Endothelial cell of umbilical vein (primary cell): ENCODE data around the gene GPR75. TPM values are rescaled to one million over a fixed set of nuclear protein-coding genes. Genes with fewer than 3 reads are reported as not detected.

Experiments used
- BruUV-seq: library from RNA; stranded (reverse); fragments of 400-500 nt; replicated peaks from 2 replicates; lab custom pipeline; 2021; lab: Mats Ljungman, UMichigan
- CTCF ChIA-PET: fragments of 300-600, 350-600 bp; sonication (Branson Sonifier 250); formaldehyde crosslinking; loops from one replicate; lab custom pipeline; 2021; ENCODE audit warnings: antibody characterized with exemption, inconsistent platforms; lab: Charles Lee
- POLR2A ChIA-PET: fragments of 300-600, 350-600 bp; sonication (Branson Sonifier 250); formaldehyde crosslinking; loops from one replicate; lab custom pipeline; 2021; ENCODE audit warnings: antibody characterized with exemption, inconsistent platforms; lab: Charles Lee
- DNase-seq: peaks from one replicate; pipeline ENCODE4 v3.0.0-alpha.2; 2011; ENCODE audit warnings: low read depth, low spot score
- FAIRE-seq: peaks from 2 replicates; lab custom pipeline; 2011; peaks lifted over from hg19 to GRCh38; lab: Jason Lieb, UNC
- H2AFZ ChIP-seq: 2 replicates; pipeline ENCODE4 v1.6.0; 2012; ENCODE audit warnings: low read depth, low read length, control low read depth, inconsistent platforms
- H3K27ac ChIP-seq: 2 replicates; pipeline ENCODE4 v1.5.1; 2011; ENCODE audit warnings: low read depth, mild to moderate bottlenecking, control low read depth, low read length, moderate library complexity; ENCODE audit not compliant: insufficient read depth
- H3K27me3 ChIP-seq, 2 experiments: 2 replicates each; pipeline versions ENCODE4 v1.6.0 to v1.6.1; 2011; ENCODE audit warnings: low read length in 2 of 2, mixed read lengths in 1 of 2; ENCODE audit not compliant: control insufficient read depth in 2 of 2, insufficient read depth in 2 of 2
- H3K36me3 ChIP-seq, 2 experiments: 2 replicates in 1 of 2; 3 replicates in 1 of 2; pipeline ENCODE4 v1.5.1; 2011; ENCODE audit warnings: low read length in 2 of 2, mild to moderate bottlenecking in 1 of 2, moderate library complexity in 1 of 2; ENCODE audit not compliant: control insufficient read depth in 2 of 2, insufficient read depth in 2 of 2; ENCODE audit errors: extremely low read depth in 1 of 2
- H3K4me1 ChIP-seq: 3 replicates; pipeline ENCODE4 v1.5.1; 2011; ENCODE audit warnings: mild to moderate bottlenecking, low read length; ENCODE audit not compliant: control insufficient read depth, insufficient read depth; ENCODE audit errors: extremely low read depth
- H3K4me2 ChIP-seq: 2 replicates; pipeline ENCODE4 v1.6.1; 2011; ENCODE audit warnings: low read length, control low read depth, mixed read lengths; ENCODE audit not compliant: insufficient read depth
- H3K4me3 ChIP-seq, 3 experiments: fragments of 200-600 bp in 1 of 3; sonication (generic), shearing (Covaris generic) in 1 of 3; replicated peaks in 1 of 3; 2 replicates each; pipeline ENCODE4 v1.5.1; 2011 to 2016; ENCODE audit warnings: control low read depth in 3 of 3, low read length in 3 of 3, mild to moderate bottlenecking in 2 of 3, inconsistent platforms in 1 of 3, low read depth in 1 of 3, moderate library complexity in 1 of 3; ENCODE audit not compliant: insufficient read depth in 1 of 3
- H3K79me2 ChIP-seq: 2 replicates; pipeline ENCODE4 v1.6.0; 2012; ENCODE audit warnings: low read length, inconsistent platforms; ENCODE audit not compliant: control insufficient read depth, insufficient read depth
- H3K9ac ChIP-seq: replicated peaks from 2 replicates; pipeline ENCODE3; 2011; ENCODE audit warnings: low read length, control low read depth; ENCODE audit not compliant: insufficient read depth; ENCODE audit errors: extremely low read depth
- H3K9me1 ChIP-seq: replicated peaks from 3 replicates; pipeline ENCODE4 v1.6.0; 2011; ENCODE audit warnings: mild to moderate bottlenecking, low read length; ENCODE audit not compliant: control insufficient read depth, insufficient read depth; ENCODE audit errors: extremely low read depth
- H3K9me3 ChIP-seq: replicated peaks from 2 replicates; pipeline ENCODE4 v1.5.1; 2012; ENCODE audit warnings: low read length, inconsistent platforms; ENCODE audit not compliant: control insufficient read depth, insufficient read depth
- H4K20me1 ChIP-seq: replicated peaks from 2 replicates; pipeline ENCODE3; 2011; ENCODE audit warnings: mild to moderate bottlenecking, low read length; ENCODE audit not compliant: control insufficient read depth, insufficient read depth; ENCODE audit errors: extremely low read depth
- CTCF ChIP-seq, 2 donors: IDR thresholded peaks; 1 replicate in 1 of 2; 2 replicates in 1 of 2; pipeline ENCODE4 v1.5.1; 2011; ENCODE audit warnings: low read length in 2 of 2, mild to moderate bottlenecking in 2 of 2, moderate library complexity in 2 of 2, control low read depth in 1 of 2, inconsistent platforms in 1 of 2, low read depth in 1 of 2; ENCODE audit not compliant: insufficient read depth in 1 of 2; ENCODE audit errors: extremely low read depth in 1 of 2
- EZH2 ChIP-seq: IDR thresholded peaks from 2 replicates; pipeline ENCODE4 v1.6.1; 2012; ENCODE audit warnings: borderline replicate concordance, low read depth, mild to moderate bottlenecking, moderate library complexity, low read length, inconsistent platforms; ENCODE audit not compliant: severe bottlenecking
- FOS ChIP-seq: IDR thresholded peaks from 2 replicates; pipeline ENCODE4 v1.6.1; 2011; ENCODE audit warnings: mild to moderate bottlenecking, low read length, moderate library complexity, borderline replicate concordance; ENCODE audit not compliant: insufficient read depth
- GATA2 ChIP-seq: IDR thresholded peaks from 2 replicates; pipeline ENCODE4 v1.7.0; 2011; ENCODE audit warnings: low read depth, mild to moderate bottlenecking, moderate library complexity, mixed read lengths, low read length; ENCODE audit not compliant: insufficient read length, insufficient read depth
- JUN ChIP-seq: IDR thresholded peaks from 2 replicates; pipeline ENCODE4 v1.6.1; 2011; ENCODE audit warnings: borderline replicate concordance, low read depth; ENCODE audit not compliant: insufficient read length, insufficient read depth
- MAX ChIP-seq: IDR thresholded peaks from 2 replicates; pipeline ENCODE4 v1.6.1; 2011; ENCODE audit not compliant: insufficient read depth, insufficient read length
- MYC ChIP-seq: IDR thresholded peaks from one replicate; pipeline ENCODE4 v1.6.1; 2011; ENCODE audit warnings: mild to moderate bottlenecking, low read depth, low read length
- POLR2A ChIP-seq: IDR thresholded peaks from 2 replicates; pipeline ENCODE4 v1.6.1; 2012; ENCODE audit warnings: low read depth, mild to moderate bottlenecking, control low read depth, low read length
- POLR2AphosphoS5 ChIP-seq: IDR thresholded peaks from 2 replicates; pipeline ENCODE4 v1.6.1; 2012; ENCODE audit warnings: low read depth, mild to moderate bottlenecking, control low read depth, low read length, moderate library complexity; ENCODE audit not compliant: insufficient read depth
- dilution Hi-C: fragments of 300-500 bp; cut with MboI; formaldehyde crosslinking; loops from one replicate; pipeline ENCODE4 v1.15.0; 2019; ENCODE audit warnings: low sequenced_read_pairs; ENCODE audit not compliant: extremely low pct_ligation_motif_present
- intact Hi-C: fragments of 100-400 bp; cut with micrococcal nuclease; formaldehyde crosslinking; loops from one replicate; pipeline ENCODE4 v1.10.0; 2022
- polyA plus RNA-seq, 4 experiments: library from polyadenylated mRNA; depleted of rRNA in 3 of 4; stranded (reverse) in 3 of 4; unstranded in 1 of 4; fragments of >200 nt; gene quantifications; 2 replicates each; pipeline versions ENCODE4 v1.2.1 to v1.2.3, GENCODE V29; 2011 to 2012; ENCODE audit warnings: missing spikeins in 1 of 4
- total RNA-seq: library from RNA; stranded (reverse); gene quantifications from 2 replicates; pipeline ENCODE4 v1.2.3, GENCODE V29; 2021

Gene GPR75
- total and polyA plus RNA-seq, 2 donors (not counting 3 experiments of a cell fraction or from before 2014, with no cell fraction given) = 4.4 to 4.7 TPM

GRCh38 chr2:53826587-53827397 is 33.0 kb downstream of the GPR75 start:
- Histone ChIP-seq H3K9me3 (no peaks in the 10 kb centered on the region), H3K9ac (no peak overlapping the region), H3K27me3 (no peaks in the 10 kb centered on the region), H2AFZ (no peak overlapping the region), H3K79me2 (no peaks in the 10 kb centered on the region), H3K4me3 (no peak overlapping the region), H3K4me1 (no peaks in the 10 kb centered on the region), H3K27ac (no peak overlapping the region), H4K20me1 (no peaks in the 10 kb centered on the region), H3K4me2 (no peak overlapping the region), H3K36me3 (no peaks in the 10 kb centered on the region), H3K9me1 (no peaks in the 10 kb centered on the region)
- peak; percentile 21 for FAIRE-seq
- intact Hi-C loops (no loop called here), dilution Hi-C loops (no loop called here)
- ChIA-PET POLR2A (no interaction called here), CTCF (no interaction called here)
- no TSS peak for BruUV-seq
- TF ChIP-seq MAX = no peak
- TF ChIP-seq POLR2A = no peak
- no peak for TF ChIP-seq MYC
- TF ChIP-seq CTCF (IDR thresholded peaks at IDR 0.05; ENCODE audit: extremely low read depth in 1 of 2, insufficient read depth in 1 of 2, low read depth in 1 of 2, low read length in 2 of 2) = no peak
- no peak for TF ChIP-seq JUN
- no peak for TF ChIP-seq POLR2AphosphoS5
- no peak for TF ChIP-seq GATA2
- TF ChIP-seq FOS = no peak
- no peak for TF ChIP-seq EZH2
- no peak for DNase-seq
